Panc1 (cell line): ENCODE measurements around the gene ACTR10.

Experiments
- POLR2AphosphoS5 ChIP-seq: IDR thresholded peaks from 2 replicates; pipeline ENCODE4 v1.6.1; 2012; ENCODE audit warnings: mild to moderate bottlenecking, low read depth, low read length, moderate library complexity
- SIN3A ChIP-seq: IDR thresholded peaks from 2 replicates; pipeline ENCODE4 v1.6.1; 2012; ENCODE audit warnings: low read depth, mild to moderate bottlenecking, low read length, moderate library complexity, borderline replicate concordance; ENCODE audit not compliant: insufficient read depth
- TF ChIP-seq, protein P1 (sequence below): fragments of 450-650 bp; IDR thresholded peaks from 2 replicates; pipeline ENCODE4 v1.5.1; 2017; ENCODE audit warnings: mild to moderate bottlenecking
- TF ChIP-seq, protein P2 (sequence below), 2 experiments: IDR thresholded peaks; 2 replicates each; pipeline ENCODE4 v1.6.1; 2011 to 2012; ENCODE audit warnings: low read depth in 2 of 2, control low read depth in 1 of 2, low read length in 1 of 2, mild to moderate bottlenecking in 1 of 2, moderate library complexity in 1 of 2; ENCODE audit not compliant: insufficient read depth in 1 of 2

DNA sequence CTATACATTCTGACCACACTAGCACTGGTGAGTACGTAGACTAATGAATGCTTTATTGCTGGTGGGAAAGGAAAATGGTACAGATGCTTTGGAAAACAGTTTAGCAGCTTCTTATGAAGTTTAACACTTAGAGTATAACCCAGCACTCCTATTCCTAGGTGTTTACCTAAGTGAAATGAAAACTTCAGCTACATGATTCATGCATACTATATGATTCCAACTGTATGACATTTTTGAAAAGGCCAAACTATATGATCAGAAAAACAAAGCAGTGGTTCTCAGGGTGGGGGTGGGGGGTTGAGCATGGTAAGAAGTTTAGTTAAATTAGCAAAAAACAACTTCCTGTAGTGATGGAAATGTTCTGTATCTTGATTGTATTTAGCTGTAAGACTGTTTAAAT is 76.3 kb downstream of the ACTR10 start:
- TF ChIP-seq, protein P1, sequence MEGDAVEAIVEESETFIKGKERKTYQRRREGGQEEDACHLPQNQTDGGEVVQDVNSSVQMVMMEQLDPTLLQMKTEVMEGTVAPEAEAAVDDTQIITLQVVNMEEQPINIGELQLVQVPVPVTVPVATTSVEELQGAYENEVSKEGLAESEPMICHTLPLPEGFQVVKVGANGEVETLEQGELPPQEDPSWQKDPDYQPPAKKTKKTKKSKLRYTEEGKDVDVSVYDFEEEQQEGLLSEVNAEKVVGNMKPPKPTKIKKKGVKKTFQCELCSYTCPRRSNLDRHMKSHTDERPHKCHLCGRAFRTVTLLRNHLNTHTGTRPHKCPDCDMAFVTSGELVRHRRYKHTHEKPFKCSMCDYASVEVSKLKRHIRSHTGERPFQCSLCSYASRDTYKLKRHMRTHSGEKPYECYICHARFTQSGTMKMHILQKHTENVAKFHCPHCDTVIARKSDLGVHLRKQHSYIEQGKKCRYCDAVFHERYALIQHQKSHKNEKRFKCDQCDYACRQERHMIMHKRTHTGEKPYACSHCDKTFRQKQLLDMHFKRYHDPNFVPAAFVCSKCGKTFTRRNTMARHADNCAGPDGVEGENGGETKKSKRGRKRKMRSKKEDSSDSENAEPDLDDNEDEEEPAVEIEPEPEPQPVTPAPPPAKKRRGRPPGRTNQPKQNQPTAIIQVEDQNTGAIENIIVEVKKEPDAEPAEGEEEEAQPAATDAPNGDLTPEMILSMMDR: no peak
- TF ChIP-seq POLR2AphosphoS5 (no peak), SIN3A (no peak)
- TF ChIP-seq, protein P2, sequence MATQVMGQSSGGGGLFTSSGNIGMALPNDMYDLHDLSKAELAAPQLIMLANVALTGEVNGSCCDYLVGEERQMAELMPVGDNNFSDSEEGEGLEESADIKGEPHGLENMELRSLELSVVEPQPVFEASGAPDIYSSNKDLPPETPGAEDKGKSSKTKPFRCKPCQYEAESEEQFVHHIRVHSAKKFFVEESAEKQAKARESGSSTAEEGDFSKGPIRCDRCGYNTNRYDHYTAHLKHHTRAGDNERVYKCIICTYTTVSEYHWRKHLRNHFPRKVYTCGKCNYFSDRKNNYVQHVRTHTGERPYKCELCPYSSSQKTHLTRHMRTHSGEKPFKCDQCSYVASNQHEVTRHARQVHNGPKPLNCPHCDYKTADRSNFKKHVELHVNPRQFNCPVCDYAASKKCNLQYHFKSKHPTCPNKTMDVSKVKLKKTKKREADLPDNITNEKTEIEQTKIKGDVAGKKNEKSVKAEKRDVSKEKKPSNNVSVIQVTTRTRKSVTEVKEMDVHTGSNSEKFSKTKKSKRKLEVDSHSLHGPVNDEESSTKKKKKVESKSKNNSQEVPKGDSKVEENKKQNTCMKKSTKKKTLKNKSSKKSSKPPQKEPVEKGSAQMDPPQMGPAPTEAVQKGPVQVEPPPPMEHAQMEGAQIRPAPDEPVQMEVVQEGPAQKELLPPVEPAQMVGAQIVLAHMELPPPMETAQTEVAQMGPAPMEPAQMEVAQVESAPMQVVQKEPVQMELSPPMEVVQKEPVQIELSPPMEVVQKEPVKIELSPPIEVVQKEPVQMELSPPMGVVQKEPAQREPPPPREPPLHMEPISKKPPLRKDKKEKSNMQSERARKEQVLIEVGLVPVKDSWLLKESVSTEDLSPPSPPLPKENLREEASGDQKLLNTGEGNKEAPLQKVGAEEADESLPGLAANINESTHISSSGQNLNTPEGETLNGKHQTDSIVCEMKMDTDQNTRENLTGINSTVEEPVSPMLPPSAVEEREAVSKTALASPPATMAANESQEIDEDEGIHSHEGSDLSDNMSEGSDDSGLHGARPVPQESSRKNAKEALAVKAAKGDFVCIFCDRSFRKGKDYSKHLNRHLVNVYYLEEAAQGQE (IDR thresholded peaks at IDR 0.05; ENCODE audit: insufficient read depth in 1 of 2, low read depth in 2 of 2, low read length in 1 of 2): no peak
